GM12865 (cell line): ENCODE measurements around the gene HSPBP1.

Source experiments
- DNase-seq: peaks from one replicate; pipeline ENCODE4 v3.0.0; 2010; ENCODE audit warnings: low read depth
- H3K4me3 ChIP-seq: 2 replicates; pipeline ENCODE4 v1.5.1; 2011; ENCODE audit warnings: mild to moderate bottlenecking, low read depth, low read length, control low read depth
- TF ChIP-seq, protein P1 (sequence below): IDR thresholded peaks from 2 replicates; pipeline ENCODE4 v1.5.1; 2011; ENCODE audit warnings: low read length, control low read depth, low read depth, inconsistent platforms; ENCODE audit not compliant: insufficient read depth; ENCODE audit errors: missing control alignments

Gene HSPBP1

DNA sequence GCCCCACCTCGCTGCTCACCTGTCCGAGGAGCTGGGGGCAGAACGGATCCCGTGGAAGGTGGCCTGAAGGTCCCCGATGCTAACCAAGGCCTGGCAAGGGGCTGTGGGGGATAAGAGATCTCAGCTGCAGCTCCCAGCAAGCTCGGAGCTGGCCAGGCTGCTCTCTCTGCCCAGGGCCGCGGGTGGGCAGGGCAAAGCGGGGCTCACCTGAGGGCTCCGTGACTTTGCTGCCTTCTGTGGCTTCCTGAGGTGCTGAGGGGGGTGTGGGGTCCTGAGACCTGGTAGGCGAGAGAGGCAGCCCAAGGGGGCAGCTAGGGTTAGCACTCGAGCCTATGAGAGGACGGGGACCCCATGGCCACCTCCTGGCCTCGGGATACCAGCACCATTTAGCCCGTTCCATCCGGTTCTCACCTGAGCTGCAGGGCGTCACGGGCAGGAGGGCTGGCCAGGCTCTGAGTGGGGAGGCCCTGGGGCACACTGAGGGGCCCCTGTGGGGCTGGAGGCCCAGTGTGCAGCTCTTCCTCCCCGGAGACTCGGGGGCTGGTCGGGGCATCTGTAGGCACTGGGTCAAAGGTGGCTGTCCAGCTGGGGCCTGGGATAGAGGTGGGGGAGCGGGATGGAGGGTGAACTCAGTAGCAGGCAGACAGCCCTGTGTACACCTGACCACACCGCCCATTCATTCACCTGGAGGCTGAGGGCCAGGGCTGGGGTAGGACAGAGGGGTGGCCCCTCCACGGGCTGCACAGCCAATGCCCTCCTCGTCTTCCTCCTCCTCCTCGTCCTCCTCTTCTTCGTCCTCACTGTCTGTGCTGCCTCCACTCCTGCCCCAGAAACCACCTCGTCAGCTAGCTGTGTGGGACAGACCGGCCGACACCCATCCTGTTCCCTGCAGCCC is 48.3 kb downstream of the HSPBP1 start:
- H3K4me3 ChIP-seq = no peak overlapping the region
- no peak for DNase-seq
- TF ChIP-seq, protein P1, sequence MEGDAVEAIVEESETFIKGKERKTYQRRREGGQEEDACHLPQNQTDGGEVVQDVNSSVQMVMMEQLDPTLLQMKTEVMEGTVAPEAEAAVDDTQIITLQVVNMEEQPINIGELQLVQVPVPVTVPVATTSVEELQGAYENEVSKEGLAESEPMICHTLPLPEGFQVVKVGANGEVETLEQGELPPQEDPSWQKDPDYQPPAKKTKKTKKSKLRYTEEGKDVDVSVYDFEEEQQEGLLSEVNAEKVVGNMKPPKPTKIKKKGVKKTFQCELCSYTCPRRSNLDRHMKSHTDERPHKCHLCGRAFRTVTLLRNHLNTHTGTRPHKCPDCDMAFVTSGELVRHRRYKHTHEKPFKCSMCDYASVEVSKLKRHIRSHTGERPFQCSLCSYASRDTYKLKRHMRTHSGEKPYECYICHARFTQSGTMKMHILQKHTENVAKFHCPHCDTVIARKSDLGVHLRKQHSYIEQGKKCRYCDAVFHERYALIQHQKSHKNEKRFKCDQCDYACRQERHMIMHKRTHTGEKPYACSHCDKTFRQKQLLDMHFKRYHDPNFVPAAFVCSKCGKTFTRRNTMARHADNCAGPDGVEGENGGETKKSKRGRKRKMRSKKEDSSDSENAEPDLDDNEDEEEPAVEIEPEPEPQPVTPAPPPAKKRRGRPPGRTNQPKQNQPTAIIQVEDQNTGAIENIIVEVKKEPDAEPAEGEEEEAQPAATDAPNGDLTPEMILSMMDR = no peak

DNA sequence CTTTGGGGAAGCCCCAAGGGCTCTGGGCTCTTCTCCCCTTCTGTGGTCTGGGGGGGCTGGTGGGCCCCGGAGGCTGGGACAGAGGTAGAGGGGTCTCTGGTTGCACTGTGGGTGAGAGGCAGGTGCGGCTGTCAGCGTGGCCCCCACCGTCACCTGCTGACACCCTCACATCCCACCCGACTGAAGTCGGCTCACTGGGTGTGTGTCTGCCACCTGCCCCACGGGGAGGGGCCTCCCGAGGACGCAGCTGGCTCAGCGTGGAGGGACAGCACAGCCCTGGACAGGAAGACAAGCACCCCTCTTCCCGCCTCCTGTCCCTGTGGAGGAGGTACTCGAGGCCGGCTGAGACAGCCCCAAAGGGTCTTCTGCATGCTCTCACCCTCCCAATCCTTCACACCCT is 49.1 kb downstream of the HSPBP1 start:
- TF ChIP-seq, protein P1 = no peak
- no peak overlapping the region for H3K4me3 ChIP-seq
- DNase-seq = no peak

DNA sequence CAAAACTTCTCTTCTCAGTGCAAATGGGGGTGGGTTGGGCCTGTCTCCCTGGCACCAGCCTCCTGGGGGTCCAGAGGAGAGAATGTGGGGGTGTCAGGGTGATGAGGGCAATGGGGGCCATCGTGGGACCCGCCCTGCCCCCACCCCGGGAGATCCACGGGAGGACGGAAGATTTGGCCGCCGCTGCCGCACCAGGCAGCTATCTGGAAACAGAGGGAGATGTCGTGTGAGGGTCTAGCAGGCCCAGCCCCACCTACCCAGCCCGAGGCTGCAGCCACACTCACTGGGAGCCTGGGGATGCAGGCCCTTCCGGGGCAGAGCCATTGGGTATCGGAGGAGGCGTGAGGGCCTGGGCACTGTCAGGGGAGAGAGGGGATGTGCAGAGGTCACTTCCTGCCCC is 49.6 kb downstream of the HSPBP1 start:
- H3K4me3 ChIP-seq = no peak overlapping the region
- DNase-seq = no peak
- TF ChIP-seq, protein P1 = no peak

DNA sequence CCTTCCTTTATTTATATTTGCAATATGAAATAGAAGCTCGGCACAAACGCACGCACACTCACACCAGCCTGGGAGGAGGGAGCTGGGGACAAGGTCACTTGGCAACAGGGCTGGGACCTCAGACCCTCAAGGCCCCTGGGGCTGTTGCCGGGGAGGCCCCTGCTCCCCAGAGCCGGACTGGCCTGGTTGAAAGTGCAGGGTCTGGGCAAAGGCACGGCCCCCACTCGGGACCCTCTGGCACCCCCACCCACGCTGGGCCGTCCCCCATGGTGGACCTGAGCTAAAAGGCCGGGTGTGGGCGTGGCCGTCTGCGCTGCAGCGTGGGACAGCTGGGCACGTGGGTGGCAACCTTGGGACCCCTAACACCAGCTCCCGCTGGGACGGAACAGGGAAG is 50.1 kb downstream of the HSPBP1 start:
- no peak overlapping the region for H3K4me3 ChIP-seq
- TF ChIP-seq, protein P1 = no peak
- DNase-seq = no peak

DNA sequence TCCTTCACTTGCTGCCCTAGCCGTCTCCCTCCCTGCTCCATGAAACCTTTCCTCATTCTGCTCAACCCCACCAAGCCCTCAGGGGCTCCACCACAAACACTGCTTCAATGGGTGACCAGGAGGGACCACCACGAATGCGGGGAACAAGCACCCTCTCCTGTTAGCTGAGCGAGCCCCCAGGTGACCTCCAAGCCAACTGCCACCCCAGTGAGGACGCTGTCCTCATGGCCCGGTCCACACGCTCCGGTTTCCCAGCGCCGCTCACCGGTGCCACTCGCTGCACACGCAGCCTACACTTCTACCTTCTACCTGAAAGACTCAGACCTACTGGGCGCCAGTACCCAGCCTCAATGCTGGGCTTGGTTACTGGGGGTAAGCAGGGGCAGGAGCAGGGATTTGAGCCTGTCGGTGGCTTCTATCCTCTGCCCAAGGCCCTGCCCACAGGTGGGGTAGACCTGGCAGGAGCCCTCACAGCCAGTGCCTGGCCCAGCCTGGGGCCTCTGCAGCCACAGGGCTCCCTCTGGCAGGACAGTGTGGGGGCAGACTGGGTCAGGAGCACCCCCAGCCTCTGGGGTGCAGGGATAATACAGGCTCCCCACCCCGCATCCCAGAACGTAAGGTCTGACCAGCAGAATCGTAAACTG is 50.6 kb downstream of the HSPBP1 start:
- no peak overlapping the region for H3K4me3 ChIP-seq
- TF ChIP-seq, protein P1 = no peak
- no peak for DNase-seq

DNA sequence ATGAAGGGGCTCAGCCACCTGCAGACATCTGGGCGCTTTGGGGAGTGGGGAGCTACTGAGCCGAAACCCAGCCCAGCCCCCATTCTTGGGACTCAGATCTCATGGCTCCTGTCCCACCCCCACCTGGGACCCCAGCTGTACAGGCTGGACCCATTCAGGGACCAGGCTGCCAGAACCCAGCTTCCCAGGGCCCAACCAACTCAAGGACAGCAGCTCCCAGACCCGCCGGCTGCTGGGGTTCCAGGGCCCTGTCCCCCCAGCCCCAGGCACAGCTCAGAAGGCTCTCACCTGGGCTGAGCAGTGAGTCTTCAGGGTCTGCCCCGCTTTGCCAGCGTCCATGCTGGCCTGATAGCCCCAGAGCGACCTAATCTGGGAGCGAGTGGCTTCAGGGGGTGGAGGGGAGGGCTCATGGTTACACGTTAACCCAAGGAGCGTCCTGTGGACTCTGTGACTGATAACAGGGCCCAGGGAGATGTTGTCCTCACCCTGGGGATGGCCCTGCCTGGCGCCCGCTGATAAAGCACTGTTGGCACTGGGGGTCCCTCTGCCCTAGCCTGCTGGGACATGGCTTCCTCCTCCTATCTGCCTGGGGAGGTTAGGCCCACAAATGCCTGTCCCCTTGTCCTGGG is 51.4 kb downstream of the HSPBP1 start, which contains the start of gene TMEM86B:
TMEM86B (minus strand) TSS at position 361 of the 629 bp plus-strand sequence; CDS start at position 339, 22 bp downstream.
- no peak within 1 kb of the TSS for H3K4me3 ChIP-seq
- DNase-seq = no peak
- TF ChIP-seq, protein P1 = no peak
